ENCODE measurements around the gene PDHB.
A peak's percentile ranks its signal among the peaks of the same experiment; 100 is the strongest.
"Not testable (repeated sequence)": the region's sequence is repeated elsewhere in the genome, so short reads cannot be mapped to it uniquely, and the experiment has no call there.

Gene PDHB

GRCh38 chr3:58433400-58434167 lies at the start of gene PDHB:
Gene PDHB (minus strand): TSS chr3:58433832. CDS start chr3:58433809, 23 bp downstream.
- DNase-seq (ENCODE audit: low read depth, low spot score): peak; percentile 69

DNA sequence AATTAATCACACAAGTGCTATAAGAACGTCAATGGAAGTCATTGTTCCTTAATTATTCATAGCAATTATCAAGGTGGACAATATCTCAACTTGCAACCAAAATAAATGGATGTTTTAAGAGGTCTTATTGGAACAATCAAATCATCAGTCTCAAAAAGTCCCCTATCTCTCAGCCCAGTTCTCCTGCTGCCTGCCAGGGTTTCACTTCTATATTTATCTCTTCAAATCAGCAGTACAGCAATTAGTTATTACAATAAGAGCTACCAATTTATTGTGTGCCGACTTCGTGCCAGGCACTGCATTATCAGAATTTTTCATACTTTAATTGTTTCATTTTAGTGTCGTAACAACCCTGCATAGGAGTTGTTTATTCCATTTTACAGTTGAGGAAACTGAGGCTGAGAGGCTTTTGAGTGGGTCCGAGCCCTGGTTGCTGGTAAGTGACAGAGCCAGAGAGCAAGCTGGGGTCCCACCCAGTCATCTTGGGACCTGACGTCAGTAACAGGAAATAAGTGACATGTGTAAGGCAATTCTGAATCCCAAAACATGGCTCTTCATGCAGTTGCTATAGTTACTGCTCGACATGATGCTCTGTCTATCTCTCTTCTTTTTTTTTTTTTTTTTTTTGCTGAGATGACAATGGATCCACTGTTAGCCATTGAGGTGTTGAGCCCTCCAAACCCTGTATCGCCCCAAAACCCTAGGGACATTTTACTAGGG lies 49.4 kb upstream of the PDHB start:
- DNase-seq (ENCODE audit: low read depth, low spot score): no peak

DNA sequence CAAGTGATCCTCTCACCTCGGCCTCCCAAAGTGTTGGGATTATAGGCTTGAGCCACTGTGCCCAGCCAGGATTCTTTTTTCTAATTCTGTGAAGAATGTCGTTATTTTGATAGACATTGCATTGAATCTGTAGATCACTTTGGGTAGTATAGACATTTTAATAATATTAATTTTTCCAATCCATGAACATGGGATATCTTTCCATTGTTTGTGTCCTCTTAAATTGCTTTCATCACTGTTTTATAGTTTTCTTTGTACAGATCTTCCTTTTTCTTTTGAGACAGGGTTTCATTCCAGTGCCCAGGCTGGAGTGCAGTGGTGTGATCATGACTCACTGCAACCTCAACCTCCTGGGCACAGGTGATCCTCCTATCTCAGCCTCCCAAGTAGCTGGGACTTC lies 46.7 kb upstream of the PDHB start:
- no peak for DNase-seq (ENCODE audit: low read depth, low spot score)

GRCh38 chr3:58478781-58479180 lies 45.1 kb upstream of the PDHB start:
- no peak for DNase-seq (ENCODE audit: low read depth, low spot score)

GRCh38 chr3:58474967-58475578 lies 41.4 kb upstream of the PDHB start:
- DNase-seq (ENCODE audit: low read depth, low spot score): no peak

DNA sequence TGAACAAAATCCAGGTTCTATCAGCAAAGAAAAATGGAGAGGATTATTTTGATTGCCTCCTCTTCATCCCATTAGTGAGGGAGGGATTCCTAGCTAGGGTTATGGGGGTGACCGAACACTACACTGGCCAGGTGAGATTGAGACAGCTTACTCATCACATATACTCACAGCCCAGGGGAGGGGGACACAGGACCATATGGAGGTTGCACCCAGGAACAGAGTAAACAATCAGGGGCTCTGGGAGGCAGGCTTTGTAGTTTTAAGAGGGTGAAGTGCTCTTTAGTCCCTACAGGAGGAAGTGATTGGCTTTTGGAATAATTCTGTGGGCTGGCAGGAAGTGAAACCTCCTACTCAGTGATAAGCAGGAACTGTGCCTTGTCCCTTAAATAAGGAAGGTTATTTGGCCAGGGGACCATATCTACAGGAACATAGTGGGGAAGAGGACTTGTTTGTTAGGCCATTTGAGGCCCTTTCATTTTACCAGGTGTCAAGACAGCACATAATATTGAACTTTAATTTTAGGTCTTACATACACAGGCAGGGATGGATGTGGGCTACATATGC lies 40.8 kb upstream of the PDHB start:
- DNase-seq (ENCODE audit: low read depth, low spot score): no peak

DNA sequence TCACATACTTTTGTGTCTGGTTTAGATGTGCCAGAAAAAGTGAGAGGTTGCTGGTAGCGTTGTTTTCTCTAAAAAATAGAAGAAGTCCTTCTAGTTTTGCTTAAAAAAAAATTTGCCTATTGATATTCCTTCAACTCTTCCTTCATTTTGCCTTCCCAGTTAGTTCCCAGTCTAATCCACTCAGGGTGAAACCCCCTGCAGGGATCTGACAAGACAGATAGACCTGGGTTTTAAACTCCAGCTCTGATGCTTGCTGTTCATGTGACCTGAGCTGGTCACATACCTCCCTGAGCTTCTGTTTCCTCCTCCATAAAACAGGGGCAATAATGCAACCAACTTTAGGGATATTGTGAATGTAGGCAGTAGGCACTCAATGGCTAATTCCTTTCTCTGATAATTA lies 39.6 kb upstream of the PDHB start:
- DNase-seq (ENCODE audit: low read depth, low spot score): no peak

GRCh38 chr3:58471025-58471887 lies 37.6 kb upstream of the PDHB start:
- peak; percentile 90 for DNase-seq (ENCODE audit: low read depth, low spot score)

- no peak for DNase-seq (ENCODE audit: low read depth, low spot score)
These were observed 36.9 kb upstream of the PDHB start for GRCh38 chr3:58470363-58471024.

- no peak for DNase-seq (ENCODE audit: low read depth, low spot score)
These were observed 35.5 kb upstream of the PDHB start for GRCh38 chr3:58469096-58469495.

DNA sequence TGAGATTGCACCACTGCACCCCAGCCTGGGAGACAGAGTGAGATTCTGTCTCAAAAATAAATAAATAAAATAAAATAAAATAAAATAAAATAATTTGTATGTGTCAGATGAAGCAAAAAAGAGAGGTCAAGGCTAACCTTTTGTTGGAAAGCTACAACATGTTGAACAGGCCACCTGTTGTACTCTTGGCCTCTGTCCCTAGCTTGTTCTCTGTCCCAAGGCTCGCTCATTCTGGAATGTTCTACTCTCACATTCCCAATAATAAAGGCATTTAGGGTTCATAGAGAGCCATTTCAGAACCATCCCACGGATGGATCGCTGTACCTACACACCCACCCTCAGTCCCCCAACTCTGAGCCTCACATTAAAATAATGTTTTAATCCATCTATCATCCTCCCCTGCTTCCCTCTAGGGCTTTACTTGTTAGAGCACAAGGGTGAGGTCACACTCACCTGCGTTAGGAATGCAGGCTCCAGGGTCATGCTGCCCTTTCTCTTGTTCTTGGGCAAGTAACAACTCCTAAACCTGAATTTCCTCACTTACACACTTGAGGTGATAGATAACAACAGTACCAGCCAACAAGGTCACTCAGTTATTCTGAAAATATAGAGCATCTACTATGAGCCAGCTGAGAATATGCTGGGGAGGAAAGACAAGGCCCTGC lies 33.4 kb upstream of the PDHB start:
- no peak for DNase-seq (ENCODE audit: low read depth, low spot score)

DNA sequence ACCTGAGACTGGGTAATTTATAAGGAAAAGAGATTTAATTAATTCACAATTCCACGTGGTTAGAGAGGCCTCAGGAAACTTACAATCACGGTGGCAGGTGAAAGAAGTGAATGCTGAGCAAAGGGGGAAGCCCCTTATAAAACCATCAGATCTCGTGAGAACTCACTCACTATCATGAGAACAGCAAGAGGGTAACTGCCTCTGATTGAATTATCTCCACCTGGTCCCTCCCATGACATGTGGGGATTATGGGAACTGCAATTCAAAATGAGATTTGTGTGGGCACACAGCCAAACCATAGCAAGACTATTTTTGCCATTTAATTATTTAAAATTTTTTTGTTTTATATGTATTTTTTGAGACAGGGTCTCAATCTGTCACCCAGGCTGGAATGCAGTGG lies 31.2 kb upstream of the PDHB start:
- DNase-seq (ENCODE audit: low read depth, low spot score): no peak

DNA sequence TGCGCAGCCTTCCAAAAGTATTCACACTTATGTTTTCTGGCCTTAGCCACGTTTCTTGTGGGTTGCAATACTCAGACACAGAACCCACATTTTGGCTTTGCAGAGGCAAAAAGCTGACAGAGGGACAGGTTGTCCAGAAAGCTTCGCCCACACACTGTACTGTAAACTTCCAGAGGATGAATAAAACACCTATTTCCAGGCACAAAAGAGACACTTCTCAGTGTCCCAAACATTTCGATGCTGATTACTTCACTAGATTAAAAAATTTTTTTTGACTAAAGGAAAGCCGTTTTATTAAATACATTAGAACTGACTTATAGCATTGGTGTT lies 30.3 kb upstream of the PDHB start:
- no peak for DNase-seq (ENCODE audit: low read depth, low spot score)

DNA sequence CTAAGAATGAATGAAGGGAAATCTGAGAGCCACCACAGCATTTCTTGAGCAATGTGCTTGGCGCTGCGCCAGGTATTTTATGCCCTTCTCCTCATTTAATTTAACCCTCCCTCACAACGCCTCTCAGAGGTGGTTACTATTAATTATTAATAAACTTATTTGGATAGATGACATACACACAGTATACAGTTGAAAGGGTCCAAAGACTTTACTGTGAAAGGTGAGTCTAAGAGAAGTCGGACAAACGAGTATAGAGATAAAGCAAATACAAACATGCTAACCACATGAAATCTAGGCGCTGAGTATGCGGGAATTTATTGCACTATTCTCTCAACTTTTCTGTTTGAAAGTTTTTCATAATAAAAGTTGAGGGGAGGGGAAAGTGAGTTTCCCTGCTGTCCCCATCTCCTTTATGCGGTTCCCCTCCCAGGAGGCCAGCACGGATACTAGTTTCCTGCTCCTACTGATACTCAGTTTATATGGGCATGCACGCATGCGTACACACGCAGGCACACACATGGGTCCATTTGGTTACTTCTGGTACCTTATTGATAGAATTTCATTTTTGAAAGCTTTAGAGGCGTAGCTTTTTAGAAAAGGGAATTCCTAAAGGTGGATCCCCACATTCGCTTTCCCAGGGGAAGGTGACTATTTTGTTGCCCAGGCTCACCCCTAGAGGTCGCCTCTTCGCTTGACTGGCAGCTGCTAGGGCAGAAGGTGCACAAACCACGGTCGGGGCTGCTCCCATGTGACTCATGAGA lies 29.7 kb upstream of the PDHB start:
- no peak for DNase-seq (ENCODE audit: low read depth, low spot score)

- DNase-seq (ENCODE audit: low read depth, low spot score): no peak
These were observed 29.2 kb upstream of the PDHB start for GRCh38 chr3:58462829-58463180.

DNA sequence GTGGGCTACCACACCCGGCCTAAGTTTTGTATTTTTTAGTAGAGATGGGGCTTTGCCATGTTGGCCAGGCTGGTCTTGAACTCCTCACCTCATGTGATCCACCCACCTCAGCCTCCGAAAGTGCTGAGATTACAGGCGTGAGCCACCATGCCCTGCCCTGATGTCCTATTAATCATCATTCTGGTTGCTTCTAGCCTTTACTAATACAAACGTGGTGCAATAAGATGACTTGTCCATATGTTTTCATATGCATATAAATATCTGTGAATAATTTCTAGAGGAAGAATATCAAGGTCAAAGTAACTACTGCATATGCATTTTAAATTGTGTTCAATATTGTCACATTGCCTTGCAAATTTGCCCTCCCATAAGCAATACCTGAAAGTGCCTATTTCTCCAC lies 25.5 kb upstream of the PDHB start:
- no peak for DNase-seq (ENCODE audit: low read depth, low spot score)

DNA sequence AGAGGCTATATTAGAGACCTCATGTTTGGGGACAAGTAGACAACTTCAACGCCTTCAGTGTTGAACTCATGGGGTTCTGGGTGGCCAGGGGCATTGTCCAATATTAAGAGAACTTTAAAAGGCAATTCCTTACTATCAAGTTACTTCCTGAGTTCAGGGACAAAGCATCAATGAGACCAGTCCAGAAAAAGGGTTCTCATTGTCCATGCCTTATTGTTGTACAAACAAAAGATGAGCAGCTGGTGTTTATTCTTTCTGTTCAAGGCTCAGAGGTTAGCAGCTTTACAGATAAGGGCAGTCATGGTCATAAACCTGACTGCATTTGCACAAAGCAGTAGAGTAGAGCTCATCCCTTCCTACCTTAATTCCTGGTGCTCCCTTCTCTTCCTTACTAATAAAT lies 18.5 kb upstream of the PDHB start:
- no peak for DNase-seq (ENCODE audit: low read depth, low spot score)

DNA sequence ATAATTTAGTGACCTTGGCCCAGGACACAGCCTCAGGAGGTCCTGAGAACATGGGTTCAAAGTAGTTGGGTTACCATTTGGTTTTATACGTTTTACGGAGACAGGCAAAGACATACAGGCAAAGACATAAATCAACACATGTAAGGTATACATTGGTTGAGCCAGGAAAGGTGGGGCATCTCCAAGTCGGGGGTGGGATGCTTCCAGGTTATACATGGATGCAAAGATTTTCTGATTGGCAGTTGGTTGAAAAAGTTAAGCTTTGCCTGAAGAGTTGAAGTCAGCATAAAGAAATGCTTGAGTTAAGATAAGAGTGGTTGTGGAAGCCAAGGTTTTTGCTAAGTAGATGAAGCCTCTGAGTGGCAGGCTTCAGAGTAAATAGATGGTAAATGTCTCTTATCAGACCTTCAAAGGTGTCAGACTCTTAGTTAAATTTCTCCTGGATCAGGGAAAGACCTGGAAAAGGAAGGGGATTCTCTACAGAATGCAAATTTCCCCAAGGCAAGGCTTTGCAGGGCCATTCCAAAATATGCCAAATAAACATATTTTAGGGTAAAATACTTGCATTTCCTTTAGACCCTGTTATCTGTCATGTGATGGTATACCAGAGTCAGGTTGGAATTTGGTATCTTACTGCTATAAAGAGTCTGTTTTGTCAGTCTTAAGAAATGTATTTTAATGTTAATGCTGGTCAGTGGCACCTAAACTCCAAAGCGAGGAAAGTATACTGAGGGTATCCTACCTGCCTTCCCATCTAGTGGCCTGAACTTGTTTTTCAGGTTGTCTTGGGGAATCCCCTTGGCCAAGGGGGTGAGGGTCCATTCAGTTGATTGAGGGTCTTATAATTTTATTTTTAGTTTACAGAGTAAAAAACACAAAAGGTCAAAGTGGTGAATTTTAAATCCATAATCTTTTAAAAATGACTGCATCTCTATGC lies 8.2 kb upstream of the PDHB start:
- DNase-seq (ENCODE audit: low read depth, low spot score): no peak

DNA sequence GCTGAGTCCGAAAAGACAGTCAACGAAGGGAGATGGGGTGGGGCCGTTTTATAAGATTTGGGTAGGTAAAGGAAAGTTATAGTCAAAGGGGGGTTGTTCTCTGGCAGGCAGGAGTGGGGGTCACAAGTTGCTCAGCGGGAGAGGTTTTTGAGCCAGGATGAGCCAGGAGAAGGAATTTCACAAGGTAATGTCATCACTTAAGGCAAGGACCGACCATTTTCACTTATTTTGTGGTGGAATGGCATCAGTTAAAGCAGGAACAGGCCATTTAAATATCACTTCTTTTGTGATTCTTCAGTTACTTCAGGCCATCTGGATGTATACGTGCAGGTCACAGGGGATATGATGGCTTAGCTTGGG lies 7.3 kb upstream of the PDHB start:
- not testable (repeated sequence) for DNase-seq (ENCODE audit: low read depth, low spot score)

All from brain pericyte (primary cell).